ENCODE results near the gene PLEKHD1. TPM values are rescaled to one million over a fixed set of nuclear protein-coding genes. Genes with fewer than 3 reads are reported as not detected.

Gene PLEKHD1
- total RNA-seq, 1 donor from 2014 or later, result under 0.01 TPM

DNA sequence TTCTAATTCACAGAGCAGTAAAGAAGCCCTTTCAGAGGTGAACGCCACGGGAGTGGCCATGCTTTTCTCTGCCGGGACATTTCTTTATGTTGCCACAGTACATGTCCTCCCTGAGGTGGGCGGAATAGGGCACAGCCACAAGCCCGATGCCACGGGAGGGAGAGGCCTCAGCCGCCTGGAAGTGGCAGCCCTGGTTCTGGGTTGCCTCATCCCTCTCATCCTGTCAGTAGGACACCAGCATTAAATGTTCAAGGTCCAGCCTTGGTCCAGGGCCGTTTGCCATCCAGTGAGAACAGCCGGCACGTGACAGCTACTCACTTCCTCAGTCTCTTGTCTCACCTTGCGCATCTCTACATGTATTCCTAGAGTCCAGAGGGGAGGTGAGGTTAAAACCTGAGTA, 26.2 kb upstream of the PLEKHD1 start:
- no peak for DNase-seq (ENCODE audit: low read depth)
- no peak overlapping the region for H3K4me3 ChIP-seq (ENCODE audit: low read depth, low read length)
- TF ChIP-seq, protein P1, sequence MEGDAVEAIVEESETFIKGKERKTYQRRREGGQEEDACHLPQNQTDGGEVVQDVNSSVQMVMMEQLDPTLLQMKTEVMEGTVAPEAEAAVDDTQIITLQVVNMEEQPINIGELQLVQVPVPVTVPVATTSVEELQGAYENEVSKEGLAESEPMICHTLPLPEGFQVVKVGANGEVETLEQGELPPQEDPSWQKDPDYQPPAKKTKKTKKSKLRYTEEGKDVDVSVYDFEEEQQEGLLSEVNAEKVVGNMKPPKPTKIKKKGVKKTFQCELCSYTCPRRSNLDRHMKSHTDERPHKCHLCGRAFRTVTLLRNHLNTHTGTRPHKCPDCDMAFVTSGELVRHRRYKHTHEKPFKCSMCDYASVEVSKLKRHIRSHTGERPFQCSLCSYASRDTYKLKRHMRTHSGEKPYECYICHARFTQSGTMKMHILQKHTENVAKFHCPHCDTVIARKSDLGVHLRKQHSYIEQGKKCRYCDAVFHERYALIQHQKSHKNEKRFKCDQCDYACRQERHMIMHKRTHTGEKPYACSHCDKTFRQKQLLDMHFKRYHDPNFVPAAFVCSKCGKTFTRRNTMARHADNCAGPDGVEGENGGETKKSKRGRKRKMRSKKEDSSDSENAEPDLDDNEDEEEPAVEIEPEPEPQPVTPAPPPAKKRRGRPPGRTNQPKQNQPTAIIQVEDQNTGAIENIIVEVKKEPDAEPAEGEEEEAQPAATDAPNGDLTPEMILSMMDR (conservative IDR thresholded peaks at IDR 0.05; ENCODE audit: low read depth, low read length), result no peak

DNA sequence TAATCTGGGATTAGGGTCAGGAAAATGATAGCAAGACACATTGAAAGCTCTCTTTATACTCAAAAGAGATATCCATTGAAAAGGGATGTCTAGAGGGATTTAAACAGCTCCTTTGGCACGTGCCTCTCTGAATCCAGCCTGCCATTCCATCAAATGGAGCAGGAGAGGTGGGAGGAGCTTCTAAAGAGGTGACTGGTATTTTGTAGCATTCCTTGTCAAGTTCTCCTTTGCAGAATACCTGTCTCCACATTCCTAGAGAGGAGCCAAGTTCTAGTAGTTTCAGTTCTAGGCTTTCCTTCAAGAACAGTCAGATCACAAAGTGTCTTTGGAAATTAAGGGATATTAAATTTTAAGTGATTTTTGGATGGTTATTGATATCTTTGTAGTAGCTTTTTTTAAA, 25.4 kb upstream of the PLEKHD1 start:
- TF ChIP-seq, protein P1 (conservative IDR thresholded peaks at IDR 0.05; ENCODE audit: low read depth, low read length), result no peak
- no peak for DNase-seq (ENCODE audit: low read depth)
- H3K4me3 ChIP-seq (ENCODE audit: low read depth, low read length), result no peak overlapping the region

DNA sequence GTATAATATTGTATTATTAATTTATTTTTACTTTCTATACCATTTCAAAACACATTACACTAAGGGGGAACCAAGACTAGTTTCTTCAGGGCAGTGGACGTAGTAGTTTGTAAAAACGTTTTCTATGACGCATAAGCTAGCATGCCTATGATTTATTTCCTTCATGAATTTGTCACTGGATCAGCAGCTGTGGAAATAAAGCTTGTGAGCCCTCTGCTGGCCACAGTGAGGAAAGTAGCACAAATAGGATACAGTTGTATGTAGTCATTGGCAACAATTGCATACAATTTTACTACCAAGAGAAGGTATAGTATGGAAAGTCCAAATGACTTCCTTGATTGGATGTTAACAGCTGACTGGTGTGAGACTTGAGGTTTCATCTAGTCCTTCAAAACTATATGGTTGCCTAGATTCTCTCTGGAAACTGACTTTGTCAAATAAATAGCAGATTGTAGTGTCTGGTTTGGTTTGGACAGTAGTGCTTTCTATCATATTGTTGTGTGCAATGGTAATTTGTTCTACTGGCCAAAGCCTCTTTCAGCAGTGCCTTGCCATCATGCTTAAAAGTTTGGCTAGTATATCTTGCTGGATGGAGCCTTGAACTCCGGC, 24.3 kb upstream of the PLEKHD1 start:
- TF ChIP-seq, protein P1 (conservative IDR thresholded peaks at IDR 0.05; ENCODE audit: low read depth, low read length), result peak; percentile 89
- H3K4me3 ChIP-seq (ENCODE audit: low read depth, low read length), result no peak overlapping the region
- DNase-seq (ENCODE audit: low read depth), result no peak

DNA sequence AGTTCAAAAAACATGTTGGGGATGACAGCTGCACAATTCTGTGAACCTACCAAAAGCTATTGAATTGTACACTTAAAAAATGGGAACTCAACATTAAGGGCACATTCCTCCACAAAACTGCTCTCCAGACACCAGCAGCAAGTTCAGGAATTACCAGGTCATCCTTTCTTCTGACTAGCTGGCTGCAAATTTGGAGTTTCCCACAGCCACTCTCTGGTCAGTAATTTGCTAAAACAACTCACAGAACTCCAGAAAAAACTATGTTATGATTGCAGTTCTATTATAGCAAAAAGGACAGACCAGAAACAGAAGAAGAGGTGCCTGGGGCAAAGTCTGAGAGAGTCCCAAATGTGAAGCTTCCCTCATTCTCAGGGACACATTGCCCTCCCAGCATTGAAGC, 20.1 kb upstream of the PLEKHD1 start:
- TF ChIP-seq, protein P1 (conservative IDR thresholded peaks at IDR 0.05; ENCODE audit: low read depth, low read length), result no peak
- no peak overlapping the region for H3K4me3 ChIP-seq (ENCODE audit: low read depth, low read length)
- DNase-seq (ENCODE audit: low read depth), result no peak

DNA sequence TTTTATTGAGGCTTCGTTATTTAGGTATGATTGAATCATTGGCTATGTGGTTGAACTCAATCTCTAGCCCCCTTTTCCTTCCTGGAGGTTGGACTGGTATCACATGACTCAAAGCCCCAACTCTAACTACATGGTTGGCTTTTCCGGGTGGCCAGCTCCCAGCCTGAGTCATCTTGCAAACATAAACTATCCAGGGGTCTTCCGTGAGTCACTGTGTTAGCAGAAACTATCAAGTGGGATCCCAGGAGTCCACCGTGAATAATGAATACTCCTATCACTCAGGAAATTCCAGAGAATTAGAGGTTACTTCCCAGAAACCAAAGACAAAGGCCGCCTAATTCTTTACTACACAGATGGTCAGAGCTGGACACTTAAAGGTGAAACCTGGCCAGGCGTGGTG, 19.7 kb upstream of the PLEKHD1 start:
- no peak overlapping the region for H3K4me3 ChIP-seq (ENCODE audit: low read depth, low read length)
- TF ChIP-seq, protein P1 (conservative IDR thresholded peaks at IDR 0.05; ENCODE audit: low read depth, low read length), result no peak
- peak; percentile 79 for DNase-seq (ENCODE audit: low read depth)

DNA sequence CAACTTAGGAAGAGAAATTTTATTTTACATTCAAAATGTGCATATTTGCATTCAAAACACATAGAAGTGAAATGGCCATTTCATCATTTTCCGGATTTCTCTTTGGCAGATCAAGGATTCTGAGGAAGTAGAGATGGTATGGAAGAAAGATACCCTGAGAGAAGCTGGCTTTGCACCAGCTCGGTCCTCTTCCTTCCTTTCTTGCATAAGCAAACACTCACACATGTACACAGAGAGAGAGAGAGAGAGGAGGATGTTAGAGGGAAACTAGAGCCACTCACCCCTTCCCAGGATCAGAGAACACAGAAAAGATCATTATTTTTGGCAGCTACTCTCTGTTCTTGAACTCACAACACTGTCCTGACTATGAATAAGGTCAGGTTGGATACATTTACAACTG, 15.6 kb upstream of the PLEKHD1 start:
- no peak overlapping the region for H3K4me3 ChIP-seq (ENCODE audit: low read depth, low read length)
- DNase-seq (ENCODE audit: low read depth), result no peak
- TF ChIP-seq, protein P1 (conservative IDR thresholded peaks at IDR 0.05; ENCODE audit: low read depth, low read length), result no peak

DNA sequence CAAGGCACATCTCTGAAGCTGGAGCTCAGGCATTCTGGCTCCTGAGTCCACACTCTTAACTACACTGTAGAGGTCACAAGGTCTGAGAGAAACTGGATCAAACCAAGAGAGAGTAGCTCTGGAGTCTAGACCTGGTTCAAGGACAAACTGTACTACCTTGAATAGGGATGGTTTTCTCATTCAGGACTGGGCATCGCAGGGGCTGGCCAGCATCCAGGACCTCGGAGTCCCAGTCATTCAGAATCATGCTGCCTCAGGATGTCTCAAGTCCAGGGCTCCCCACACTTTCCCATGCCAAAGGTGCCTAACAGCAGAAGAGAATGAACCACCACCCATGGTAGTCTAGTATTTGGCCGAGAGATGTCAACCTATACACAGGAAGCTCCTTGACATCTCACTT, 13.1 kb upstream of the PLEKHD1 start:
- TF ChIP-seq, protein P1 (conservative IDR thresholded peaks at IDR 0.05; ENCODE audit: low read depth, low read length), result no peak

More for the DNA sequence above, 13.1 kb upstream of the PLEKHD1 start:
- DNase-seq (ENCODE audit: low read depth), result no peak
- H3K4me3 ChIP-seq (ENCODE audit: low read depth, low read length), result no peak overlapping the region

Measured in epithelial cell of proximal tubule (primary cell).